GM12878 (cell line): ENCODE results near the gene ATP2A2. TPM values are rescaled to one million over a fixed set of nuclear protein-coding genes. Genes with fewer than 3 reads are reported as not detected.
A peak's percentile ranks its signal among the peaks of the same experiment; 100 is the strongest.

Experiments used
- BCL3 ChIP-seq: IDR thresholded peaks from 2 replicates; pipeline ENCODE4 v1.6.1; 2011; ENCODE audit warnings: borderline replicate concordance, low read depth, mild to moderate bottlenecking, moderate library complexity, low read length; ENCODE audit not compliant: insufficient read depth, poor library complexity, severe bottlenecking
- CHD1 ChIP-seq: IDR thresholded peaks from 2 replicates; pipeline ENCODE4 v1.6.1; 2012; ENCODE audit warnings: low read depth, low read length, improper control_type of control experiment
- CHD2 ChIP-seq: IDR thresholded peaks from 2 replicates; pipeline ENCODE4 v1.6.1; 2011; ENCODE audit warnings: low read depth, low read length, improper control_type of control experiment, borderline replicate concordance
- CREM ChIP-seq: IDR thresholded peaks from 2 replicates; pipeline ENCODE4 v1.6.1; 2014; ENCODE audit warnings: antibody characterized with exemption, low read depth
- DPF2 ChIP-seq: fragments of 450-650 bp; IDR thresholded peaks from 2 replicates; pipeline ENCODE4 v1.6.1; 2017; ENCODE audit warnings: mild to moderate bottlenecking
- EED ChIP-seq: sonication (generic); IDR thresholded peaks from 2 replicates; pipeline ENCODE4 v1.6.1; 2016; ENCODE audit warnings: antibody characterized with exemption, low read depth
- ELK1 ChIP-seq: IDR thresholded peaks from 2 replicates; pipeline ENCODE4 v1.6.1; 2012; ENCODE audit warnings: low read depth, low read length, improper control_type of control experiment
- FOXK2 ChIP-seq: fragments of 450-650 bp; IDR thresholded peaks from 2 replicates; pipeline ENCODE4 v1.6.1; 2017; ENCODE audit warnings: mild to moderate bottlenecking, moderate library complexity
- GATAD2B ChIP-seq: fragments of 450-650 bp; conservative IDR thresholded peaks from 2 replicates; pipeline ENCODE4 v1.6.1; 2017; ENCODE audit warnings: low read depth, mild to moderate bottlenecking, moderate library complexity
- HDGF ChIP-seq: fragments of 450-650 bp; IDR thresholded peaks from 2 replicates; pipeline ENCODE4 v1.6.1; 2016; ENCODE audit warnings: antibody characterized with exemption
- KAT2A ChIP-seq: conservative IDR thresholded peaks from 2 replicates; pipeline ENCODE4 v1.6.1; 2011; ENCODE audit warnings: low read depth, low read length; ENCODE audit not compliant: control insufficient read depth
- KLF5 ChIP-seq: fragments of 450-650 bp; IDR thresholded peaks from 2 replicates; pipeline ENCODE4 v1.6.1; 2014; ENCODE audit warnings: mild to moderate bottlenecking; ENCODE audit not compliant: partially characterized antibody
- PAX8 ChIP-seq: fragments of 450-650 bp; IDR thresholded peaks from 2 replicates; pipeline ENCODE4 v1.6.1; 2017; ENCODE audit warnings: mild to moderate bottlenecking, moderate library complexity
- PML ChIP-seq: IDR thresholded peaks from 2 replicates; pipeline ENCODE4 v1.6.1; 2012; ENCODE audit warnings: low read length, inconsistent platforms
- RB1 ChIP-seq: fragments of 450-650 bp; formaldehyde crosslinking; IDR thresholded peaks from 2 replicates; pipeline ENCODE4 v1.6.1; 2017; ENCODE audit warnings: mild to moderate bottlenecking, borderline replicate concordance
- SMAD5 ChIP-seq: IDR thresholded peaks from 2 replicates; pipeline ENCODE4 v1.6.1; 2016; ENCODE audit warnings: antibody characterized with exemption, low read depth
- SMC3 ChIP-seq: IDR thresholded peaks from 2 replicates; pipeline ENCODE4 v1.6.1; 2011; ENCODE audit warnings: low read length, improper control_type of control experiment, borderline replicate concordance
- SP1 ChIP-seq: IDR thresholded peaks from one replicate; pipeline ENCODE4 v1.6.1; 2011; ENCODE audit warnings: low read depth, low read length
- TAF1 ChIP-seq: IDR thresholded peaks from 2 replicates; pipeline ENCODE4 v1.6.1; 2011; ENCODE audit warnings: mild to moderate bottlenecking, low read depth, low read length, borderline replicate concordance
- WRNIP1 ChIP-seq: IDR thresholded peaks from 2 replicates; pipeline ENCODE4 v1.6.1; 2011; ENCODE audit warnings: low read depth, low read length, improper control_type of control experiment, borderline replicate concordance
- ZBTB4 ChIP-seq: fragments of 450-650 bp; formaldehyde crosslinking; IDR thresholded peaks from 2 replicates; pipeline ENCODE4 v1.4.0; 2022; ENCODE audit warnings: mild to moderate bottlenecking, moderate library complexity
- polyA plus RNA-seq, 11 experiments: library from polyadenylated mRNA; depleted of rRNA in 4 of 11; unstranded in 6 of 11; stranded (reverse) in 5 of 11; fragments of >200 nt; fragmentation: Nextera tagmentation in 4 of 11; fragmentation: Illumina TruSeq in 1 of 11; extraction: Ambion mirVana in 4 of 11; extraction: Trizol in 1 of 11; gene quantifications; 1 replicate in 1 of 11; 2 replicates in 10 of 11; pipeline versions ENCODE4 v1.2.1 to v1.2.3, GENCODE V29; 2011 to 2016; ENCODE audit warnings: inconsistent platforms in 2 of 11, missing spikeins in 2 of 11, low read depth in 1 of 11
- total RNA-seq, 4 experiments: library from RNA; depleted of rRNA in 3 of 4; stranded (reverse); fragments of >200 nt in 3 of 4; fragmentation: Illumina TruSeq in 1 of 4; extraction: Trizol in 1 of 4; gene quantifications; 2 replicates each; pipeline versions ENCODE4 v1.2.1 to v1.2.3, GENCODE V29; 2013 to 2021
- TF ChIP-seq, protein P1 (sequence below): fragments of 450-650 bp; IDR thresholded peaks from 2 replicates; pipeline ENCODE4 v1.6.1; 2016; ENCODE audit warnings: mild to moderate bottlenecking
- TF ChIP-seq, protein P2 (sequence below): IDR thresholded peaks from 2 replicates; pipeline ENCODE4 v1.6.1; 2012; ENCODE audit warnings: low read length, inconsistent platforms

ATP2A2 gene
- total and polyA plus RNA-seq, 10 of the 15 experiments (the other 5 are each of a cell fraction or from before 2014, with no cell fraction given): 3.7 to 133 (median 34.4) TPM

- TF ChIP-seq ZBTB4 (CRISPR knock-in tag) (no peak), CREM (no peak), DPF2 (peak; percentile 71; the same call in 1 of the 2 replicates), CHD2 (peak; percentile 44; the same call in 1 of the 2 replicates), PAX8 (no peak), RB1 (peak; percentile 79), ELK1 (no peak), SMAD5 (peak; percentile 46; the same call in 1 of the 2 replicates), CHD1 (no peak), SP1 (peak; percentile 28), GATAD2B (peak; percentile 77), BCL3 (no peak), SMC3 (no peak), HDGF (0 out of 2 replicates have a peak, but pooled peaks have one; percentile 35), PML (peak; percentile 44; the same call in 1 of the 2 replicates), WRNIP1 (no peak), FOXK2 (no peak), TAF1 (peak; percentile 88), EED (peak; percentile 33; the same call in 1 of the 2 replicates), KLF5 (peak; percentile 68), KAT2A (no peak)
- TF ChIP-seq, protein P1, sequence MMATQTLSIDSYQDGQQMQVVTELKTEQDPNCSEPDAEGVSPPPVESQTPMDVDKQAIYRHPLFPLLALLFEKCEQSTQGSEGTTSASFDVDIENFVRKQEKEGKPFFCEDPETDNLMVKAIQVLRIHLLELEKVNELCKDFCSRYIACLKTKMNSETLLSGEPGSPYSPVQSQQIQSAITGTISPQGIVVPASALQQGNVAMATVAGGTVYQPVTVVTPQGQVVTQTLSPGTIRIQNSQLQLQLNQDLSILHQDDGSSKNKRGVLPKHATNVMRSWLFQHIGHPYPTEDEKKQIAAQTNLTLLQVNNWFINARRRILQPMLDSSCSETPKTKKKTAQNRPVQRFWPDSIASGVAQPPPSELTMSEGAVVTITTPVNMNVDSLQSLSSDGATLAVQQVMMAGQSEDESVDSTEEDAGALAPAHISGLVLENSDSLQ: peak; percentile 6; the same call in 1 of the 2 replicates
- TF ChIP-seq, protein P2, sequence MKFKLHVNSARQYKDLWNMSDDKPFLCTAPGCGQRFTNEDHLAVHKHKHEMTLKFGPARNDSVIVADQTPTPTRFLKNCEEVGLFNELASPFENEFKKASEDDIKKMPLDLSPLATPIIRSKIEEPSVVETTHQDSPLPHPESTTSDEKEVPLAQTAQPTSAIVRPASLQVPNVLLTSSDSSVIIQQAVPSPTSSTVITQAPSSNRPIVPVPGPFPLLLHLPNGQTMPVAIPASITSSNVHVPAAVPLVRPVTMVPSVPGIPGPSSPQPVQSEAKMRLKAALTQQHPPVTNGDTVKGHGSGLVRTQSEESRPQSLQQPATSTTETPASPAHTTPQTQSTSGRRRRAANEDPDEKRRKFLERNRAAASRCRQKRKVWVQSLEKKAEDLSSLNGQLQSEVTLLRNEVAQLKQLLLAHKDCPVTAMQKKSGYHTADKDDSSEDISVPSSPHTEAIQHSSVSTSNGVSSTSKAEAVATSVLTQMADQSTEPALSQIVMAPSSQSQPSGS: no peak
Measured at GRCh38 chr12:110280779-110281548, at the start of gene ATP2A2 (continued).
